Heart left ventricle (tissue), 13 donors: ENCODE data around the gene VKORC1L1.

ENCODE experiments used
- POLR2A ChIP-seq, 2 donors: fragments of 450-650 bp; IDR thresholded peaks; one replicate each; pipeline ENCODE4 v1.6.1; 2017; ENCODE audit warnings: antibody characterized with exemption in 2 of 2, mild to moderate bottlenecking in 2 of 2, moderate library complexity in 2 of 2
- TF ChIP-seq, protein P1 (sequence below), 12 donors: fragments of 200-600 bp; sonication (generic) in 4 of 12; IDR thresholded peaks; one replicate each; pipeline versions ENCODE4 v1.5.0 to v1.8.0; 2018 to 2022; ENCODE audit warnings: antibody characterized with exemption in 12 of 12, mild to moderate bottlenecking in 5 of 12
- donor health status: ischemic (EF 13 %, LVEDD 7.1; RV severe dilation, severe dysfunction).
- donor health status: DM: no; HTN: yes; CAD: no.
- donor health status: DM: no; HTN: no; CAD: no.
- donor health status: ischemic (EF 25% LVEDD 6.9; RV normal size, moderate dysfunction).
- donor health status: ischemic (EF 25% LVEDD 5.7; RV mildly dilated, moderate dysfunction).
- donor health status: ischemic (EF 35%, LVEDD 5.7; RV mildly dilated, moderate dysfunction).
- donor health status: nonischemic (EF 11% LVEDD 7.7; RV severe dilation, severe dysfunction).
- donor health status: DM: yes; HTN: yes; CAD: no.
- donor health status: PGD.
- donor health status: ischemic (EF 29% LVEDD 5.4; RV normal size, mild dysfunction).
- donor health status: nonischemic (EF 23%, LVEDD 6.1; RV moderate dilation, normal function).

DNA sequence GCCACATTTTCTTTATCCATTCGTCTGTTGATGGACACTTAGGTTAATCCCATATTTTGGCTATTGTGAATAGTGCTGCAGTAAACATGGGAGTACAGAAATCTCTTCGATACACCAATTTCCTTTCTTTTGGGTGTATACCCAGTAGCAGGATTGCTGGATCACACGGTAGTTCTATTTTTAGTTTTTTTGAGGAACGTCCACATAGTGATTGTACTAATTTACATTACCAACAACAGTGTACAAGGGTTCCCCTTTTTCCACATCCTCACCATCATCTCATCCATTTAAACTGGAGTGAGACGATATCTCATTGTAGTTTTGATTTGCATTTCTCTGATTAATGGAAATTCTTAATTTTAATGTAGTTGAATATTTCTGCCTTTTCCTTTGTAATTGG is 19.3 kb downstream of the VKORC1L1 start:
- TF ChIP-seq, protein P1, sequence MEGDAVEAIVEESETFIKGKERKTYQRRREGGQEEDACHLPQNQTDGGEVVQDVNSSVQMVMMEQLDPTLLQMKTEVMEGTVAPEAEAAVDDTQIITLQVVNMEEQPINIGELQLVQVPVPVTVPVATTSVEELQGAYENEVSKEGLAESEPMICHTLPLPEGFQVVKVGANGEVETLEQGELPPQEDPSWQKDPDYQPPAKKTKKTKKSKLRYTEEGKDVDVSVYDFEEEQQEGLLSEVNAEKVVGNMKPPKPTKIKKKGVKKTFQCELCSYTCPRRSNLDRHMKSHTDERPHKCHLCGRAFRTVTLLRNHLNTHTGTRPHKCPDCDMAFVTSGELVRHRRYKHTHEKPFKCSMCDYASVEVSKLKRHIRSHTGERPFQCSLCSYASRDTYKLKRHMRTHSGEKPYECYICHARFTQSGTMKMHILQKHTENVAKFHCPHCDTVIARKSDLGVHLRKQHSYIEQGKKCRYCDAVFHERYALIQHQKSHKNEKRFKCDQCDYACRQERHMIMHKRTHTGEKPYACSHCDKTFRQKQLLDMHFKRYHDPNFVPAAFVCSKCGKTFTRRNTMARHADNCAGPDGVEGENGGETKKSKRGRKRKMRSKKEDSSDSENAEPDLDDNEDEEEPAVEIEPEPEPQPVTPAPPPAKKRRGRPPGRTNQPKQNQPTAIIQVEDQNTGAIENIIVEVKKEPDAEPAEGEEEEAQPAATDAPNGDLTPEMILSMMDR (IDR thresholded peaks at IDR 0.05), result no peak
- TF ChIP-seq POLR2A (IDR thresholded peaks at IDR 0.05), result no peak
